B cell (primary cell): ENCODE results near the gene HCN4. TPM values are rescaled to one million over a fixed set of nuclear protein-coding genes. Genes with fewer than 3 reads are reported as not detected.

Experiments
- ATAC-seq: fragments of 200-7000 bp; cut with Tn5 transposase; one replicate; pipeline ENCODE4 v1.10.0; 2021; ENCODE audit warnings: low read depth, mild to moderate bottlenecking, moderate number of reproducible peaks, moderate library complexity
- CTCF ChIA-PET: fragments of 350-600 bp; sonication (Branson Sonifier 250); formaldehyde crosslinking; loops from one replicate; lab custom pipeline; 2021; ENCODE audit warnings: antibody characterized with exemption, inconsistent platforms; lab: Charles Lee
- POLR2A ChIA-PET: fragments of 350-600 bp; sonication (Branson Sonifier 250); formaldehyde crosslinking; loops from one replicate; lab custom pipeline; 2021; ENCODE audit warnings: antibody characterized with exemption; lab: Charles Lee
- DNase-seq: peaks from one replicate; pipeline ENCODE4 v3.0.0; 2013
- H2AFZ ChIP-seq: 2 replicates; pipeline ENCODE4 v1.6.1; 2012; ENCODE audit warnings: mild to moderate bottlenecking, low read depth, low read length; ENCODE audit not compliant: insufficient read depth, poor library complexity, severe bottlenecking
- H3K27ac ChIP-seq, 2 donors: 1 replicate in 1 of 2; 2 replicates in 1 of 2; pipeline ENCODE4 v1.5.1; 2012 to 2013; ENCODE audit warnings: low read length in 2 of 2, mild to moderate bottlenecking in 2 of 2, moderate library complexity in 1 of 2
- H3K27me3 ChIP-seq, 4 experiments: fragments of 200-600 bp in 1 of 4; sonication (generic) in 1 of 4; replicated peaks in 1 of 4; 1 replicate in 2 of 4; 2 replicates in 2 of 4; pipeline versions ENCODE4 v1.6.1 to v1.7.0; 2013 to 2016; ENCODE audit warnings: low read length in 3 of 4, mild to moderate bottlenecking in 2 of 4, mixed read lengths in 1 of 4, moderate library complexity in 1 of 4; ENCODE audit not compliant: insufficient read depth in 4 of 4, control insufficient read depth in 3 of 4; ENCODE audit errors: control extremely low read depth in 1 of 4
- H3K36me3 ChIP-seq, 2 experiments: replicated peaks in 1 of 2; 1 replicate in 1 of 2; 2 replicates in 1 of 2; pipeline versions ENCODE4 v1.6.1 to v1.7.1; 2013; ENCODE audit warnings: low read length in 1 of 2; ENCODE audit not compliant: insufficient read depth in 2 of 2, control insufficient read depth in 1 of 2; ENCODE audit errors: control extremely low read depth in 1 of 2, extremely low read depth in 1 of 2
- H3K4me1 ChIP-seq, 2 donors: fragments of 200-600 bp in 1 of 2; sonication (generic) in 1 of 2; 1 replicate in 1 of 2; 2 replicates in 1 of 2; pipeline versions ENCODE4 v1.5.1 to v1.6.1; 2013 to 2017; ENCODE audit warnings: low read length in 2 of 2; ENCODE audit not compliant: control insufficient read depth in 2 of 2, insufficient read depth in 2 of 2
- H3K4me2 ChIP-seq: replicated peaks from 2 replicates; pipeline ENCODE3; 2012; ENCODE audit warnings: mild to moderate bottlenecking, low read depth, low read length; ENCODE audit not compliant: poor library complexity, severe bottlenecking
- H3K4me3 ChIP-seq, 5 experiments: fragments of 200-600 bp in 1 of 5; sonication (generic) in 1 of 5; 1 replicate in 3 of 5; 2 replicates in 2 of 5; pipeline versions ENCODE4 v1.5.1 to v1.7.0; 2011 to 2016; ENCODE audit warnings: low read length in 4 of 5, mild to moderate bottlenecking in 4 of 5, low read depth in 2 of 5, control low read depth in 1 of 5, moderate library complexity in 1 of 5; ENCODE audit not compliant: insufficient read depth in 1 of 5; ENCODE audit errors: control extremely low read depth in 1 of 5, extremely low read depth in 1 of 5
- H3K79me2 ChIP-seq: fragments of 200-600 bp; sonication (generic); one replicate; pipeline ENCODE4 v1.6.0; 2016; ENCODE audit warnings: low read length; ENCODE audit not compliant: control insufficient read depth, insufficient read depth
- H3K9ac ChIP-seq: fragments of 200-600 bp; sonication (generic); 2 replicates; pipeline ENCODE4 v1.6.1; 2017; ENCODE audit warnings: mild to moderate bottlenecking, low read length, moderate library complexity
- H3K9me3 ChIP-seq, 3 donors: one replicate each; pipeline versions ENCODE4 v1.6.1 to v1.7.1; 2013; ENCODE audit warnings: low read length in 2 of 3; ENCODE audit not compliant: control insufficient read depth in 2 of 3, insufficient read depth in 1 of 3; ENCODE audit errors: control extremely low read depth in 1 of 3
- H4K20me1 ChIP-seq: 2 replicates; pipeline ENCODE4 v1.6.0; 2012; ENCODE audit warnings: mild to moderate bottlenecking, low read length; ENCODE audit not compliant: insufficient read depth, control insufficient read depth, poor library complexity, severe bottlenecking
- H3K27ac Mint-ChIP-seq: one replicate; pipeline ENCODE4 v1.8.0; 2021; ENCODE audit warnings: mixed read lengths
- H3K27me3 Mint-ChIP-seq: one replicate; pipeline ENCODE4 v1.8.0; 2021; ENCODE audit warnings: mixed read lengths
- H3K4me1 Mint-ChIP-seq: one replicate; pipeline ENCODE4 v1.8.0; 2021; ENCODE audit warnings: mixed read lengths
- H3K4me3 Mint-ChIP-seq: one replicate; pipeline ENCODE4 v1.8.0; 2021; ENCODE audit warnings: mixed read lengths
- H3K9me3 Mint-ChIP-seq: one replicate; pipeline ENCODE4 v1.8.0; 2022; ENCODE audit warnings: mixed read lengths; ENCODE audit not compliant: insufficient read depth
- EZH2 ChIP-seq: IDR thresholded peaks from 2 replicates; pipeline ENCODE4 v1.6.1; 2012; ENCODE audit warnings: borderline replicate concordance, low read depth, mild to moderate bottlenecking, moderate library complexity, low read length; ENCODE audit not compliant: insufficient read depth, poor library complexity, severe bottlenecking
- WGBS: methylation state at CpG from one replicate; pipeline ENCODE4 v1.1.5; 2013; ENCODE audit warnings: missing lambda C conversion rate; ENCODE audit not compliant: insufficient coverage; 5-methylcytosine and 5-hydroxymethylcytosine counted together
- intact Hi-C: fragments of 100-400 bp; cut with micrococcal nuclease; formaldehyde crosslinking; loops from one replicate; pipeline ENCODE4 v1.10.0; 2022
- polyA plus RNA-seq: library from polyadenylated mRNA; depleted of rRNA; stranded (reverse); fragments of >200 nt; gene quantifications from 2 replicates; pipeline ENCODE4 v1.2.3, GENCODE V29; 2012
- total RNA-seq, 2 donors: library from RNA; stranded (reverse); fragments of 120-200 nt in 1 of 2; gene quantifications; 1 replicate in 1 of 2; 2 replicates in 1 of 2; pipeline versions ENCODE4 v1.2.3 to v1.2.4, GENCODE V29; 2013 to 2022
- TF ChIP-seq, protein P1 (sequence below): fragments of 200-600 bp; IDR thresholded peaks from one replicate; pipeline ENCODE4 v1.8.0; 2022; ENCODE audit warnings: antibody characterized with exemption, mild to moderate bottlenecking

The HCN4 gene
- total and polyA plus RNA-seq, 2 donors (not counting 1 experiment from before 2014, with no cell fraction given), result not detected

DNA sequence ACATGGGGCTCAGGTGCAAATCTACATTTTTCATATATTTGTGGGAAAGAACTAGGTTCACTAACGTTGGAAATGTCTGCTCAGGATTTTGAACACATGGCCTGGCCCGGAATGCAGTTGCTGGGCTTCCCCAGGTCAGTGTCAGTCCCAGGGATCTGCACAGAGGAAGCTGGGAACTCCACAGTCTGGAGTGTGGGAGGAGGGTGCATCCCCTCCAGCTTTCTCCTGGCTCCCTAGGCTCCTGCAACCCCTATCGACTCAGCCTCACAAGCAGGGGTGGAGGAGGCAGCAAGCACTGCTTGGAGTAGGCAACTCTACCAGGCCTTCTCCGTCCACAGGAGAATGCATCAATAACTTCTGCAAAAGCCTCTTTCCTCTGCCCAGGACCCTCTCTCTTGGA is 30.1 kb upstream of the HCN4 start:
- no peak for DNase-seq
- TF ChIP-seq EZH2, result no peak

DNA sequence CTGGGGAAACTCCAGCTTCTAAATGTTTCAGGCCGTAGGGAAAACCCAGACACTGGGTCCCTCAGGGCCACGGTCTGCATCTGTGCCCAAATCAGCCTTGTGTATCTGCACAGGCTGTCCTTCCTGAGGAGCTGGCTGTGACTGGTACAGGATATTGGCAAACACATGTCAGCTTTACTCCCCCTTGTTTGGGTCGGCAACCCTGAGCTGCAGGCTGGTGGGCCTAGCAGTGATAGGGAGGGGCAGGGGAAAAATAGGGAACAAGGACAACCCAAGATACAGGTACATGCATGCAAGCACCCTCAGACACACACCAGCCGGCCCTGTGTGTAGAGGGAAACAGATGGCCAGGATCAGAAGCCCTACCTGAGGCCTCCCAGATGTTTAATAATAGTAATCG is 28.7 kb upstream of the HCN4 start:
- Histone ChIP-seq H3K4me1 (no peaks in the 10 kb centered on the region), H2AFZ (no peak overlapping the region), H3K36me3 (no peaks in the 10 kb centered on the region), H3K4me2 (no peak overlapping the region), H3K27ac (no peak overlapping the region), H3K79me2 (no peaks in the 10 kb centered on the region), H3K9me3 (no peaks in the 10 kb centered on the region), H4K20me1 (no peaks in the 10 kb centered on the region), H3K9ac (no peak overlapping the region), H3K4me3 (no peak overlapping the region), H3K27me3 (peaks cover 0 to 6% (median 0%) of the 10 kb centered on the region in 4 experiments)
- no peak overlapping the region for H3K4me3 Mint-ChIP-seq
- intact Hi-C loops, result no loop called here
- H3K9me3 Mint-ChIP-seq, result no peaks in the 10 kb centered on the region
- no peak for ATAC-seq
- TF ChIP-seq EZH2, result no peak
- TF ChIP-seq, protein P1, sequence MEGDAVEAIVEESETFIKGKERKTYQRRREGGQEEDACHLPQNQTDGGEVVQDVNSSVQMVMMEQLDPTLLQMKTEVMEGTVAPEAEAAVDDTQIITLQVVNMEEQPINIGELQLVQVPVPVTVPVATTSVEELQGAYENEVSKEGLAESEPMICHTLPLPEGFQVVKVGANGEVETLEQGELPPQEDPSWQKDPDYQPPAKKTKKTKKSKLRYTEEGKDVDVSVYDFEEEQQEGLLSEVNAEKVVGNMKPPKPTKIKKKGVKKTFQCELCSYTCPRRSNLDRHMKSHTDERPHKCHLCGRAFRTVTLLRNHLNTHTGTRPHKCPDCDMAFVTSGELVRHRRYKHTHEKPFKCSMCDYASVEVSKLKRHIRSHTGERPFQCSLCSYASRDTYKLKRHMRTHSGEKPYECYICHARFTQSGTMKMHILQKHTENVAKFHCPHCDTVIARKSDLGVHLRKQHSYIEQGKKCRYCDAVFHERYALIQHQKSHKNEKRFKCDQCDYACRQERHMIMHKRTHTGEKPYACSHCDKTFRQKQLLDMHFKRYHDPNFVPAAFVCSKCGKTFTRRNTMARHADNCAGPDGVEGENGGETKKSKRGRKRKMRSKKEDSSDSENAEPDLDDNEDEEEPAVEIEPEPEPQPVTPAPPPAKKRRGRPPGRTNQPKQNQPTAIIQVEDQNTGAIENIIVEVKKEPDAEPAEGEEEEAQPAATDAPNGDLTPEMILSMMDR, result no peak
- DNase-seq, result no peak
- WGBS, result 36% methylated on average over 2 of the region's 5 CpGs
- H3K27ac Mint-ChIP-seq, result no peak overlapping the region
- peaks cover 12% of the 10 kb centered on the region for H3K27me3 Mint-ChIP-seq
- ChIA-PET CTCF (no interaction called here), POLR2A (no interaction called here)
- H3K4me1 Mint-ChIP-seq, result no peaks in the 10 kb centered on the region

More for the DNA sequence above, 30.1 kb upstream of the HCN4 start:
- H3K9ac ChIP-seq, result no peak overlapping the region
- CTCF ChIA-PET, result no interaction called here
- Mint-ChIP-seq H3K9me3 (no peaks in the 10 kb centered on the region), H3K27ac (no peak overlapping the region), H3K4me3 (no peak overlapping the region), H3K4me1 (no peaks in the 10 kb centered on the region), H3K27me3 (peaks cover 12% of the 10 kb centered on the region)
- H3K4me2 ChIP-seq, result no peak overlapping the region
- no peak for ATAC-seq
- no peaks in the 10 kb centered on the region for H3K36me3 ChIP-seq
- H4K20me1 ChIP-seq, result no peaks in the 10 kb centered on the region
- H2AFZ ChIP-seq, result no peak overlapping the region
- POLR2A ChIA-PET, result no interaction called here
- no peak overlapping the region for H3K27ac ChIP-seq
- 87% methylated on average over 4 of the region's 4 CpGs for WGBS
- H3K9me3 ChIP-seq, result no peaks in the 10 kb centered on the region
- intact Hi-C loops, result no loop called here
- H3K79me2 ChIP-seq, result no peaks in the 10 kb centered on the region
- H3K4me3 ChIP-seq, result no peak overlapping the region
- peaks cover 0 to 6% (median 0%) of the 10 kb centered on the region in 4 experiments for H3K27me3 ChIP-seq
- H3K4me1 ChIP-seq, result no peaks in the 10 kb centered on the region
